ENCODE measurements around the gene SMCR8.
"Not testable (repeated sequence)": the region's sequence is repeated elsewhere in the genome, so short reads cannot be mapped to it uniquely, and the experiment has no call there.

Gene SMCR8

GRCh38 chr17:18314731-18315561, at the start of gene SMCR8, which contains the start of gene TOP3A:
TSS of gene SMCR8 (plus strand) at chr17:18315293. CDS start at chr17:18315790, 497 bp downstream.
TSS of gene TOP3A (minus strand) at chr17:18314994. CDS start at chr17:18314778, 216 bp downstream.
- DNase-seq (ENCODE audit: low spot score): peak; percentile 76

- no peak for DNase-seq (ENCODE audit: low spot score)
These were observed 47.7 kb upstream of the SMCR8 start for GRCh38 chr17:18267366-18267765.

GRCh38 chr17:18267927-18268711, 47.0 kb upstream of the SMCR8 start:
- no peak for DNase-seq (ENCODE audit: low spot score)

- DNase-seq (ENCODE audit: low spot score): no peak
These were observed 44.8 kb upstream of the SMCR8 start for GRCh38 chr17:18270046-18270931.

GRCh38 chr17:18277076-18277475, 38.0 kb upstream of the SMCR8 start:
- DNase-seq (ENCODE audit: low spot score): no peak

GRCh38 chr17:18278867-18279266, 36.2 kb upstream of the SMCR8 start:
- DNase-seq (ENCODE audit: low spot score): no peak

GRCh38 chr17:18280249-18280648, 34.8 kb upstream of the SMCR8 start:
- no peak for DNase-seq (ENCODE audit: low spot score)

GRCh38 chr17:18280766-18281371, 34.2 kb upstream of the SMCR8 start:
- DNase-seq (ENCODE audit: low spot score): no peak

GRCh38 chr17:18281788-18282187, 33.3 kb upstream of the SMCR8 start:
- no peak for DNase-seq (ENCODE audit: low spot score)

- no peak for DNase-seq (ENCODE audit: low spot score)
These were observed 29.8 kb upstream of the SMCR8 start for GRCh38 chr17:18285296-18285695.

- no peak for DNase-seq (ENCODE audit: low spot score)
These were observed 23.2 kb upstream of the SMCR8 start for GRCh38 chr17:18291718-18292540.

- not testable (repeated sequence) for DNase-seq (ENCODE audit: low spot score)
These were observed 17.0 kb upstream of the SMCR8 start for GRCh38 chr17:18298061-18298460.

GRCh38 chr17:18300725-18301480, 14.2 kb upstream of the SMCR8 start:
- no peak for DNase-seq (ENCODE audit: low spot score)

- not testable (repeated sequence) for DNase-seq (ENCODE audit: low spot score)
These were observed 11.9 kb upstream of the SMCR8 start for GRCh38 chr17:18303206-18303605.

GRCh38 chr17:18309202-18309601, 5.9 kb upstream of the SMCR8 start:
- DNase-seq (ENCODE audit: low spot score): no peak

GRCh38 chr17:18314059-18314730, 898 bp upstream of the SMCR8 start:
- no peak for DNase-seq (ENCODE audit: low spot score)

GRCh38 chr17:18315562-18315922, 449 bp downstream of the SMCR8 start:
- no peak for DNase-seq (ENCODE audit: low spot score)

GRCh38 chr17:18315961-18316360, 868 bp downstream of the SMCR8 start:
- no peak for DNase-seq (ENCODE audit: low spot score)

GRCh38 chr17:18318117-18318516, 3.0 kb downstream of the SMCR8 start:
- DNase-seq (ENCODE audit: low spot score): no peak

Data from HuH-7.5 (cell line).